Stimulated activated CD4-positive, alpha-beta T cell treated with anti-CD3 and anti-CD28 coated beads, Interleukin-15, amount 100 ng/mL, for 48 hours (primary cell): Measurements from ENCODE around the gene SAP30BP.

Source experiments
- DNase-seq, 2 donors: peaks; one replicate each; pipeline ENCODE4 v3.0.0-alpha.2; 2020; ENCODE audit warnings: low read depth in 2 of 2

The SAP30BP gene

DNA sequence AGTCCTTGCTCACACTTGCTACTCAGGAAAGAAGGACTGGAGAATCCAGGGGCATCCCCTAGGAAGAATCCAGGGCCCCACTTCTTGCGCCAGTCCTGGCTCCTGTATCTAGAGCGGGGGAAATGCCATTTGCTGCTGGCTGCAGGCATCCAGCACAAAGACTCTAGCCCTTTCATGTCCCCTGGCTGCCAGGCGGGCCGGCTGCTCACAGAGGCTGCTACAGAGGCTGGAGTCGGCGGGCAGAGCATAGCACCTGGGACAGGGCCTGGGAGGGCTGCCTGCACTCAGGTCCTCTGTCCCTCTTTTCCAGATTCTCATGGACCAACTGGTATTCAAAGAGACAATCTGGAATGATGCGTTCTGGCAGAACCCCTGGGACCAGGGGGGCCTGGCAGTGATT, 20.1 kb upstream of the SAP30BP start:
- DNase-seq, result no peak

DNA sequence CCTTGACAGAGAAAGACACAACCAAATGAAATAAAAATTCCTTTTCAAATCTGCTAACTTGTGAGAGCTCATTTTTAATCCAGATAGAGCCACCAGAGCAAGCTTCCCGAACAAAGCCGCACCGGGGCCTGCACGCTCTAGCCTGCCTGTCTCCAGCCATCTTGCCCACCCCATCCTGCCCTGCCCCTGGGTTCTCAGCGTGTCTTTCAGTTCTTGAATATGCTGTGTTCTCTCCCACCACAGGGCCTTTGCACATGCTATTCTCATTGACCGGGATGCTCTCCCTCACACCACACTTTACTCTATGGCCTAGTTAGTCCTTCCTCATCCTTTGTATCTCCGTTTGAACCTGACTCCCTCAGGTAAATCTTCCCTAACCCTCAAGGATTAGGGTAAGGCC, 19.2 kb upstream of the SAP30BP start:
- no peak for DNase-seq

DNA sequence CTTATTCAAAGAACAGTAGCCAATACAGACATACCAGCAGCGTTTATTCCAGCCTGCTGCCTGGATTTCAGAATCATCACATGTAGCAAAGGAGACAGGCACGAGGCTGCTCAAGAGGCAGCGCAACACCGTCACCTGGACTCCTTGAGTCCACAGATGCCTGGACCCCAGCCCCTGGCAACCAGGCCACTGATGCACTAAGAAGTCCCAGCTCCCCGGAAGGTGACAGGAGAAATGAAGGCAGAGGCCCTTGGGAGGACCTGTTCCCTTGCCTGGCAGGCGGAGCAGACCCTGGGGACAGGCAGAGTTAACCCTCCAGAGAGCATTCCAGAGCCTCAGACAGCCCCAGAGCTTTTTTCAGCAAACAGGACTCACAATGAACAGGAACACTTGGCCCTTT, 17.5 kb upstream of the SAP30BP start:
- DNase-seq, result no peak

DNA sequence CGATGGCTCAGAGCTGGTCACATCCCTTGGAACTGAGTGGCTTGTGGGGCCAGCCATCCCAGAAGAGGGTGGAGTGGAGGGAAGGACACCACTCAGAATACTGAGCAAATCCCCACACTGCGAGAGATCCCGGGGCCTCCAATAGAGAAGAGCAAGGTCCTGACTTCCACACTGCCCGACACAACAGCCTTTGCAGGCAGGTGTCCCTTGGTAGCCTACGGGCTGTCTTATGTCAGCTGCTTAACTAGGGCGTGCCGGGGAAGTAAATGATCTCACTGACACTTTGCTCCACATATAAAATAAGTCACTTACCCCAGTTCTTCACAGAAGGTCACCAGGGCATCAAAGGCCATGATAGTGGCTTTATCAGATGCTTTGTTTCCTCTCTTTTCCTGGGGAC, 16.3 kb upstream of the SAP30BP start:
- no peak for DNase-seq

- no peak for DNase-seq
These were observed 14.8 kb upstream of the SAP30BP start for GRCh38 chr17:75652341-75652740.

DNA sequence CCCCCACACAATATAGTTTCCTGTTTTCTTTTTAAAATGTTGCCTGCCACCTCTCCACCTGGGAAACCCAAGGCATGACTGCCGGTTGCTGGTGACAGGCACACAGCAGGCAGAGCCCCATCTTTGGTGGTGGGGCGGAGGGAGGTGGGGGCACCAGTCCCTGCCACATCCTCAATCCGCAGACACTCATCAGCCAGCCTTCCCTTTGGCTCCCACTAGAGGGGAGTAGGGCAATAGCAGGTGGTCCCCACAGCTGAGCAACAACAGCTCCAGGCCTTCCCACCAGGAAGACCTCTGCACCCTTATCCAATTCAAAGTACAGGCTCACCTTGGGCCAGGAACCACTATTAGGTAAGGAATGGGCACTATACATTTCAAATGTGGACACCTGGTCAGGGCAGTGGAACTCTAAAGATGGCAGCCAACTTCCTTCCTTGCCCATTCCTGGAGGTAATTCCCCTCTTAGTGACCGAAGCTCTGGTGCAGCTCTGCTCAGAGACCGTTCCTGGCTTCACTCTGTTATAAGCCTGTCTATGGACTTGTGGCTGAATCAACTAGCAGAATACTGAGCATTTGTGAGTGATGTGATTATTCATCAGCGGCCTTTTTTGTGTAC, 14.1 kb upstream of the SAP30BP start:
- DNase-seq, result no peak

GRCh38 chr17:75654176-75654575, 13.0 kb upstream of the SAP30BP start:
- DNase-seq, result no peak

DNA sequence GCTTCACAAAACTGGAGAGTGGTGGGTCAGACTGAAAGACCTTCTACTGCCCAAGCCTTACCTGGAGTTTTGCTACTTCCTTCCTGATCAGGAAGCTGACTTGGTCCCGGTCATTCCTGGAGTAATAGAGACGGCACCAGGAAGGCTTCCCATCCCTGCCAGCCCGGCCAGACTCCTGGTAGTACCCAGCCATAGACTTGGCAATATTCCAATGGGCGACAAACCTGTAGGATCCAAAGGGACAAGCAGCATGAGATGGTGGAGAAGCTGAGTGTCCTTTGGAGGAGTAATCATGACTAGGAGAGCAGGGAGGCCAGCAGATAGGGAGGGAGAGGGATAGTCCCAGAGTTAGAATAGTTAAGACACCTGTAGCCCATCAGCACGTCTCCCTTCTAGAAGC, 8.9 kb upstream of the SAP30BP start:
- no peak for DNase-seq

DNA sequence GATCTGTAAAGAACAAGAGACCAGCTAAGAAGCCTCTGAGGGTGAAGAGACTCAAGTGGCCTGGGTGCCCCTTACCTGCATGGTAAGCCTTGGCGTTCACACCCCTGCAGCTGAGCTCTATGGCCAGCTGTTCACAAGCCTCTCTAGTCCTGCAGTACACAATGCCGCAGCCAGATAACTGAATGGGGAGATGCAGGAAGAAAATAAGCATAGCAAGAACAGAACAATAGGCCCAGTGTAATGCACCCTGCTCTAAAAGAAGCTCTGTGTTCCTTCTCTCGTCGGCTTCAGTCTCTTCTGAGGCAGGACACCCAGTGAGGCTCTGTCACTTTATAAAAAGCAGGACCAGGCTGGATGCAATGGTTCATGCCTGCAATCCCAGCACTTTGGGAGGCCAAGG, 5.6 kb upstream of the SAP30BP start:
- no peak for DNase-seq

- DNase-seq, result no peak
These were observed 4.6 kb upstream of the SAP30BP start for GRCh38 chr17:75662511-75662910.

GRCh38 chr17:75664099-75664549, 3.0 kb upstream of the SAP30BP start:
- DNase-seq, result no peak

- DNase-seq, result no peak
These were observed 1.2 kb upstream of the SAP30BP start for GRCh38 chr17:75665981-75666380.

GRCh38 chr17:75667825-75668224, 687 bp downstream of the SAP30BP start:
- no peak for DNase-seq

DNA sequence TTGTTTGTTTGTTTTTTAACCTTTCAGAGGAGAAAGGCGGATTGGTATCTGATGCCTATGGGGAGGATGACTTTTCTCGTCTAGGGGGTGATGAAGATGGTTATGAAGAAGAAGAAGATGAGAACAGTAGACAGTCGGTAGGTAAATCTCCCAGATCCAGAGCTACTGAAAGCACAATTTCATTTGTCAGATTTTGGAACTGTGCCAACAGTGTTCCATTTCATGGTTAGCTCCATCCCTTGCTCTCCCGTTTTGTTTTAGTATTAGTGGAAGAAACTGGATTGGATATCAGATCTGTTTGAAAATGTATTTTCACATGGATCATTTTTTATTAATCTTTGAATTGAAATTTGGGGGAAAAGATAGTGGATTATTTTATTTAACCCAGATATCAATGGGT, 1.4 kb downstream of the SAP30BP start:
- no peak for DNase-seq

DNA sequence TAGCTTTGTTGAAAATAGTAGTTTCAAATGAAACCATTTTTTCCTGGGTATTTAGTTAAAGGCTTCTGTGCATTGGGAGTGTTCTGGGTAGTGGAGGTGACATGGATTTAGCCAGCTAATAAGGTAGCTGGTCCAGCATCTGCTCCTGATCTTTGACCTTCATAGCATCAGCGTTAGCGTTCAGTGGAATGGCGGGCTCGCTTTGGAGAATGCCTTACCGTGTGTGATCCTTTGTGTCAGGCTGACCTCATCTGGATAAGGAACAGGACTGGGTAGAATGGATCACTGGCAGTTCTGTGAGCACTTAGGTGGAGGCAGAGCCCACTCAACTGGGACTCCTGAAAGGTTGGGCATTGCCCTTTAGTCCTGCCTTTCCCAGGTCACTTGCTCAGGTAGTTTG, 3.7 kb downstream of the SAP30BP start:
- no peak for DNase-seq

GRCh38 chr17:75672011-75672410, 4.9 kb downstream of the SAP30BP start:
- no peak for DNase-seq

GRCh38 chr17:75673487-75673886, 6.3 kb downstream of the SAP30BP start:
- no peak for DNase-seq

GRCh38 chr17:75676461-75676860, 9.3 kb downstream of the SAP30BP start:
- DNase-seq, result no peak

DNA sequence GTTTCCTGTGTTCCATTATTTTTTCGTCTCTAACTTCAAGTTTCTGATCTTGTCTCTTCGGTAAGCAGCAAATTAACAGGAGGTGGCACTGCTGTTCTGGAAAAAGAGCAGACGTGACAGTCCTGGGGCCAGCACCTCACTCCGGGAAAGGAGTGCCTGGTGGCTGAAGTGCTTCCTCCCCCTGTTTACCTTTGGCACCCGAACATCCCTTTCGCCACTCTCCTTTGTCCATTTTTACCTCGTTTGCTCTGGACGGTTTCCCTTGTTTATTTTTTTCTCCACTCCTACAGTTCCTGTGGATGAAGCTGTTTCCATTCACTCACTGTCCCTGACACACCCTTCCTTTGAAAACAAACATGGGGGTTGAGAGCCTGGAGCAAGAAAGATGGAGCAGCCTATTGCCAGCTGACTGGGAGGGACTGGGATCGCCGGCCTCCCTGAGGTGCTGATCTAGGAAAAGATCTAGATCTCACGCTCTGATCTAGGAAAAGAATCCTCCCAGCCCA, 12.6 kb downstream of the SAP30BP start:
- DNase-seq, result no peak

- DNase-seq, result no peak
These were observed 13.3 kb downstream of the SAP30BP start for GRCh38 chr17:75680431-75680830.

GRCh38 chr17:75681289-75681688, 14.2 kb downstream of the SAP30BP start:
- no peak for DNase-seq

DNA sequence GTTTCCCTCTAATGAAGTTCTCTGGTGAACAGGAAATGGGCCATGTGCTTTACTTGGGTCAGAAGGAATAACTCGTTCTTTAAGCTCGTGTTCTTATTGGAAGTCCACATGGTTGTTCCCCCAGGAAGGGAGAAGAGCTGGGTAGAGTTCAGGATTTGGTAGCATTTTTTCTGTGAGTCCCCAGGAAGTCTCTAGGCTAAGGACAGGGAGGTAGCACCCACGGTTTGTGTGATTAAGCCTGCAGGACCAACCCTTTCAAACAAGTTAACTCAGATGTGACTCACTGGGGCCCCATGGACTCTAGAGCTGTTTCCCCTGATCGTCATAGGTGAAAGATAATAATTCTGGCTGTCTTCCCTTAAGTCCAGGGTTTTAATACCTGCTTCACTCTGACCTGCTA, 16.4 kb downstream of the SAP30BP start:
- no peak for DNase-seq

- DNase-seq, result no peak
These were observed 17.1 kb downstream of the SAP30BP start for GRCh38 chr17:75684249-75684648.

DNA sequence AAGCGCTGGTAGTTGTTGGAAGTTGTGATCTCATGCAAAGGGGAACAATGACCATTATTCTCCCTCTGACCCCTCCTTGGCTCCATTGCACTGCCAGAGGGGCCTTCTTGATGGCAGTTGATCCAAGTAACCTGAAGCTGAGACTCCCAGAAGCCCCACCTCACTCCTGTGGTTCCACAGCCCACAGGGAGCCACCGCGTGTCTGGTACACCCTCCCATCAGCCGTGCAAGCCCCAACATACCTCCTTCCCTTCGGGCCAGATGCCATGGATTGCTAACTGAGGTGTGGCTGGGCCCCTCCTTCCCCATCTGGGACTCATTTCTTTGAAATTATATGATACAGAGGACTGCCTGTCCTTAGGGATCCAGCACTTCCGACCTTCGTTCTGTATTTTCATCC, 17.8 kb downstream of the SAP30BP start:
- no peak for DNase-seq
